Upper lobe of left lung (tissue), 4 donors: ENCODE data around the gene GATAD2A.

Experiments
- POLR2A ChIP-seq, 4 donors: fragments of 450-650 bp; IDR thresholded peaks; one replicate each; pipeline ENCODE4 v1.5.1; 2016 to 2017; ENCODE audit warnings: antibody characterized with exemption in 4 of 4, mild to moderate bottlenecking in 2 of 4
- POLR2AphosphoS5 ChIP-seq, 2 donors: sonication (generic); formaldehyde crosslinking; IDR thresholded peaks; one replicate each; pipeline ENCODE4 v1.5.1; 2017; ENCODE audit warnings: antibody characterized with exemption in 2 of 2
- TF ChIP-seq, protein P1 (sequence below), 6 experiments: fragments of 450-650 bp in 4 of 6; fragments of 200-600 bp in 2 of 6; sonication (generic) in 2 of 6; IDR thresholded peaks; one replicate each; pipeline ENCODE4 v1.5.1; 2016 to 2019; ENCODE audit warnings: antibody characterized with exemption in 6 of 6

- TF ChIP-seq, protein P1, sequence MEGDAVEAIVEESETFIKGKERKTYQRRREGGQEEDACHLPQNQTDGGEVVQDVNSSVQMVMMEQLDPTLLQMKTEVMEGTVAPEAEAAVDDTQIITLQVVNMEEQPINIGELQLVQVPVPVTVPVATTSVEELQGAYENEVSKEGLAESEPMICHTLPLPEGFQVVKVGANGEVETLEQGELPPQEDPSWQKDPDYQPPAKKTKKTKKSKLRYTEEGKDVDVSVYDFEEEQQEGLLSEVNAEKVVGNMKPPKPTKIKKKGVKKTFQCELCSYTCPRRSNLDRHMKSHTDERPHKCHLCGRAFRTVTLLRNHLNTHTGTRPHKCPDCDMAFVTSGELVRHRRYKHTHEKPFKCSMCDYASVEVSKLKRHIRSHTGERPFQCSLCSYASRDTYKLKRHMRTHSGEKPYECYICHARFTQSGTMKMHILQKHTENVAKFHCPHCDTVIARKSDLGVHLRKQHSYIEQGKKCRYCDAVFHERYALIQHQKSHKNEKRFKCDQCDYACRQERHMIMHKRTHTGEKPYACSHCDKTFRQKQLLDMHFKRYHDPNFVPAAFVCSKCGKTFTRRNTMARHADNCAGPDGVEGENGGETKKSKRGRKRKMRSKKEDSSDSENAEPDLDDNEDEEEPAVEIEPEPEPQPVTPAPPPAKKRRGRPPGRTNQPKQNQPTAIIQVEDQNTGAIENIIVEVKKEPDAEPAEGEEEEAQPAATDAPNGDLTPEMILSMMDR (IDR thresholded peaks at IDR 0.05): no peak
- TF ChIP-seq POLR2AphosphoS5 (IDR thresholded peaks at IDR 0.05) (peak in 1 of 2 donors; percentile 6), POLR2A (IDR thresholded peaks at IDR 0.05) (no peak)
Measured at GRCh38 chr19:19405971-19406877, 749 bp downstream of the GATAD2A start.
